Measurements from ENCODE around the gene ZNF789. TPM values are rescaled to one million over a fixed set of nuclear protein-coding genes. Genes with fewer than 3 reads are reported as not detected.

Gene ZNF789
- total RNA-seq: 10 to 100 TPM; 23.8 to 26.8 TPM

DNA sequence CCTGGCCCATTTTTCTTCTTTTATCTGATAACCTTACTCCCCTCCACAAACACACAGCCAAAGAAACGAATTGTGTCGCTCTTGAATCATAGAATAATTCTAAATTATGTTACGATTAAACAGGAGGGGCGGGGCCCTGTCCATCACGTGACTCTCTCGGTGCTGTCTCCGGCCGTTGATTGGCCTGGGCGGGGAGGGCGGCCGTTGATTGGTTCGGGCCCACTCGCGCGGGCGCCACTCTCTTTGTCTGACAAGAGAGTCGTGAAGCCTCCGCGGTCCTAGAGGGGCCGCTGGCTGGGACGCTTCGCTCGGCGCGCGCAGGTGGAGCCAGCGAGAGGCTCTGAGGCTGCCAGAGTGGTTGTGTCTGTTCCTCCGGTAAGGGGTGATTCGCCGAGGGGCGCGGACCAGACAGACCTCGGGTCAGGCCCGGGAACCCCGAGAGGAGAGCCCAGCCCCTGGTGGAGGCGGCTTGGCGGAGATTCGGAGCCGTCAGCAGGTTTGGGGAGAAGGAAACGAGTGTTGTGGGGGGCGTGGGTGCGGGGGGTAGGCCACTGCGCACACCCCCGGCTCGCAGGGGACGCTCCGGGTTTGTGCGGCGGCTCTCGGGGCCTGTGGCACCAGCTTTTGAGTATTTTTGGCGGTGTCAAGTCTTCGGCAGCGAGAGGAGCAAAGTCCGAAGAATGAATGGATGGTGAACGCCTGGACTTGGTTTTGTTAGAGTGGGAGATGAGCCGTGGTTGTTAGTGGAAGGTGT, at the start of gene ZNF789:
TSS of gene ZNF789 (plus strand) at position 330 of the 754 bp plus-strand sequence. CDS start 3,567 bp downstream, outside the sequence.

DNA sequence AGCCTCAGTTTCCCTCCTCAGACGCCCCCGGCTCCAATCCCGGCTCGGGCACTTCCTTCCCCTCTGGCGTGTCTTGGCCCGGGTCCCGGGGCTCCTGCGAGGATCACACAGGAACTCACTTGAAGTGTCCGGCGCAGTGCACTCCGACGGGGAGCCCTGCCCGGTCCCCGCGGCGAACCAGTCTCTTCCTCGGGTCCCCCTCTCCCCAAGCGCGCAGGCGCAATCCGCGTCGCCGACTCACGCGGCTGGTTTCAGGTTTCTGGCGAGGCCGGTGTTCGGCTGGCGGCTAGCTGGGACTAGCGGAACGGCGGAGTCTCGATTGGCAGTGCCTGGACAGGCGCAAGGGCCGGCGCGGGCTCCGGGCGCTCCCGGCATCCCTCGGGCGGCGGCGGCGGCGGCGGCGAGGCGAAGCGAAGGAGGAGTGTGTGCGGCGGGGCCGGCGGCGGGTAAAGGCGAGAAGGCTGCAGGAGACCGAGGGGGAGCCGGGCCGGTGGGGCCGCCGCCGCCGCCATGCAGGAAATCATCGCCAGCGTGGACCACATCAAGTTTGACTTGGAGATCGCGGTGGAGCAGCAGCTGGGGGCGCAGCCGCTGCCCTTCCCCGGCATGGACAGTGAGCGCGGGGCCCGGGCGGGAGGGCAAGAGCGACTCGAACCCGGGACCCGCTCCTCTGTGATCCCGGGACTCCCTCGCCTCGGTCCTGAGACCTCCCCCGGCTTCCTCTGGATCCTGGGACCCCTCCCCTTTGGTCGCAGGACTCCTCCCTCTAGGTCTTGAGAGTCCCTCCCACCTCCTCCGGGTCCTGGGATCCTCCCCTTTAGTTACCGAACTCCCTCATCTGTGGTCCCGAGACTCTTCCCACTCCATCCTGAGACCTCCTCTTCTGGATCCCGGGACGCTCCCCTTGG, 33.9 kb upstream of the ZNF789 start, which contains the start of the genes CPSF4 and PTCD1:
TSS of gene CPSF4 (plus strand) at position 371 of the 908 bp plus-strand sequence. CDS start at position 511, 140 bp downstream.
TSS of gene PTCD1 (minus strand) at position 226 of the 908 bp plus-strand sequence. CDS start 3,556 bp downstream, outside the sequence.

GRCh38 chr7:99499721-99500636, 27.3 kb downstream of the ZNF789 start, which contains the start of gene ZNF394:
Gene ZNF394, minus strand, starts transcription at chr7:99500281. Its CDS starts 188 bp downstream, at chr7:99500093.

DNA sequence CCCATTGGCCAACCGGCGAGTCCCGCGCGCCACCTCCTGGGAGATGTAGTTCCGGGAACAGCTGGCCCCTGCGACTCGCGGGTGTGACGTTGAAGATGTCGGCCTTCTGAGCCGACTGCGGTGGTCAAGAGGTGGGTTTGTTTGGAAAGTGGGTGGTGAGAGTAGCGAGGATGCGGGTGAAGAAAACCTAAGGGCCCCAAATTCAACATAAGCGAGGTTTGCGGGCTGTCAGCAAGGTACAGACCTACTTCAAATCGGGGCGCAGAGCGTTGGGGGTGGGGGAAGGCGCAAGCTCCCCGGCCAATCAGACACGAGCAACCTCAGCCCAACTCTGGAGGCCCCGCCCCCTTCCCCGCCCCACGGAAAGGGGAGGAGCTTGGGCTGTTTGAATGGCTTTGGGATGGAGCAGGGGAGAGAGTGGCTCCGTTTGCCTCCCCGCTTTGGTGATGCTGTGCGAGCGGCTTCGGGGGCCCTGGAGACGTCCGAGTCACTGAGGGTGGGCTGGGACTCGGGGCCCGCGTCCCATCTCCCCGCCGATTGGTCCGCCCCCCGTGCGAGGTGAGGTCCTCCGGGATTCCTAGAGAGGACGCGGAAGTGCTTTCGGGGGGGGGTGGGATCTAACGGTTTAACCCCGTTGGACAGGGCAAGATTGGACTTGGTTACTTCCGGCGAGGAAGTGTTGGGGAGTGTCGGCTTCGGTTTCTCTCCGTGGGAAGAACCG, 32.1 kb downstream of the ZNF789 start, which contains the start of gene ZKSCAN5:
TSS of gene ZKSCAN5 (plus strand) at position 60 of the 721 bp plus-strand sequence. CDS start 1,383 bp downstream, outside the sequence.

Other genes with a start within 250 kb of the ZNF789 start
- gene MYH16, start 200.1 kb upstream of the ZNF789 start, total RNA-seq: not detected
- 10 to 100 TPM; 44.8 to 48.3 TPM for gene ARPC1A, start 147.0 kb upstream of the ZNF789 start, total RNA-seq
- gene ARPC1B, start 98.2 kb upstream of the ZNF789 start, total RNA-seq: 100 to 1,000 TPM; 348 to 354 TPM
- 10 to 100 TPM; 85.6 to 94.1 TPM for gene PDAP1, start 64.3 kb upstream of the ZNF789 start, total RNA-seq
- 10 to 100 TPM; 77.8 to 79.3 TPM for gene BUD31, start 63.9 kb upstream of the ZNF789 start, total RNA-seq
- 10 to 100 TPM in 1 of 2 experiments, 1 to 10 TPM in 1; 9.7 to 10.0 TPM for gene PTCD1, start 34.1 kb upstream of the ZNF789 start, total RNA-seq
- gene CPSF4, start 33.9 kb upstream of the ZNF789 start, total RNA-seq: 10 to 100 TPM; 61.2 to 63.5 TPM
- 100 to 1,000 TPM; 340 to 354 TPM for gene ATP5MF, start 6.7 kb upstream of the ZNF789 start, total RNA-seq
- 10 to 100 TPM; 61.2 to 64.8 TPM for gene ZNF394, start 27.4 kb downstream of the ZNF789 start, total RNA-seq
- gene ZKSCAN5, start 31.8 kb downstream of the ZNF789 start, total RNA-seq: 10 to 100 TPM; 11.2 to 11.8 TPM
- 1 to 10 TPM; 5.2 to 5.8 TPM for gene FAM200A, start 79.2 kb downstream of the ZNF789 start, total RNA-seq
- 100 to 1,000 TPM; 109 to 111 TPM for gene ZNF655, start 85.8 kb downstream of the ZNF789 start, total RNA-seq
- 1 to 10 TPM in 1 of 2 experiments, under 1 TPM in 1; 0.65 to 1.3 TPM for gene TMEM225B, start 125.4 kb downstream of the ZNF789 start, total RNA-seq
- 10 to 100 TPM; 31.2 to 33.8 TPM for gene ZSCAN25, start 144.1 kb downstream of the ZNF789 start, total RNA-seq
- gene CYP3A5, start 207.1 kb downstream of the ZNF789 start, total RNA-seq: not detected